ENCODE data around the gene SPTB.

Gene SPTB

GRCh38 chr14:64770751-64771150 lies 109.0 kb downstream of the SPTB start:
- Histone ChIP-seq H3K36me3 (ENCODE audit: control insufficient read depth in 2 of 2, insufficient read depth in 1 of 2, low read length in 2 of 2) (peaks cover 4 to 44% of the 10 kb centered on the region in 2 experiments; a peak in 2 of 3 replicates), H3K27ac (ENCODE audit: extremely low read depth, low read depth, low read length) (no peak overlapping the region), H3K9me3 (ENCODE audit: control insufficient read depth, insufficient read depth, low read depth, low read length) (no peaks in the 10 kb centered on the region), H3K4me1 (ENCODE audit: control insufficient read depth, insufficient read depth, low read length) (no peaks in the 10 kb centered on the region), H3K4me3 (ENCODE audit: low read depth, low read length) (no peak overlapping the region)
- ChIA-PET POLR2A (no interaction called here), CTCF (interaction anchor here (2.0 kb wide), 1 partner anchor 121 kb away, joined by 6 read pairs; no protein-coding TSS in a partner anchor)
- TF ChIP-seq ZNF280D (tag by site-specific recombination; IDR thresholded peaks at IDR 0.05): no peak
- no peak for TF ChIP-seq ZNF175 (tag by site-specific recombination; IDR thresholded peaks at IDR 0.05)
- no peak for TF ChIP-seq TSHZ1 (tag by site-specific recombination; IDR thresholded peaks at IDR 0.05; ENCODE audit: borderline replicate concordance)
- TF ChIP-seq ZBTB20 (tag by site-specific recombination; IDR thresholded peaks at IDR 0.05): no peak
- TF ChIP-seq ZNF624 (tag by site-specific recombination; IDR thresholded peaks at IDR 0.05): no peak
- TF ChIP-seq OSR2 (tag by site-specific recombination; IDR thresholded peaks at IDR 0.05): no peak
- no peak for TF ChIP-seq ZNF211 (tag by site-specific recombination; IDR thresholded peaks at IDR 0.05; ENCODE audit: low read depth)
- no peak for TF ChIP-seq OVOL3 (tag by site-specific recombination; IDR thresholded peaks at IDR 0.05)
- no peak for TF ChIP-seq BCL6B (tag by site-specific recombination; IDR thresholded peaks at IDR 0.05)
- TF ChIP-seq ZNF571 (tag by site-specific recombination; IDR thresholded peaks at IDR 0.05): no peak
- no peak for TF ChIP-seq ZNF140 (tag by site-specific recombination; IDR thresholded peaks at IDR 0.05)
- TF ChIP-seq BCL11B (tag by site-specific recombination; IDR thresholded peaks at IDR 0.05; ENCODE audit: low read depth): no peak
- TF ChIP-seq PATZ1 (tag by site-specific recombination; IDR thresholded peaks at IDR 0.05): no peak

- Histone ChIP-seq H3K9me3 (ENCODE audit: control insufficient read depth, insufficient read depth, low read depth, low read length) (no peaks in the 10 kb centered on the region), H3K36me3 (ENCODE audit: control insufficient read depth in 2 of 2, insufficient read depth in 1 of 2, low read length in 2 of 2) (peaks cover 6 to 44% of the 10 kb centered on the region in 2 experiments; a peak in 2 of 3 replicates), H3K4me1 (ENCODE audit: control insufficient read depth, insufficient read depth, low read length) (0 out of 2 replicates have a peak, but pooled peaks cover 2% of the 10 kb centered on the region), H3K4me3 (ENCODE audit: low read depth, low read length) (no peak overlapping the region), H3K27ac (ENCODE audit: extremely low read depth, low read depth, low read length) (no peak overlapping the region)
- ChIA-PET CTCF (interaction anchor here (1.0 to 2.0 kb wide), 2 partner anchors 122 to 142 kb away, joined by 3 to 6 read pairs; no protein-coding TSS in a partner anchor), POLR2A (no interaction called here)
- no peak for TF ChIP-seq KLF8 (tag by site-specific recombination; IDR thresholded peaks at IDR 0.05)
- TF ChIP-seq TRIM28 (IDR thresholded peaks at IDR 0.05; ENCODE audit: borderline replicate concordance, low read length): no peak
- TF ChIP-seq ZBTB8A (tag by site-specific recombination; IDR thresholded peaks at IDR 0.05): no peak
- no peak for TF ChIP-seq OVOL3 (tag by site-specific recombination; IDR thresholded peaks at IDR 0.05)
- TF ChIP-seq ZNF792 (tag by site-specific recombination; IDR thresholded peaks at IDR 0.05): no peak
- TF ChIP-seq ZNF10 (tag by site-specific recombination; IDR thresholded peaks at IDR 0.05): no peak
- no peak for TF ChIP-seq ZNF155 (tag by site-specific recombination; IDR thresholded peaks at IDR 0.05)
- no peak for TF ChIP-seq ZNF501 (tag by site-specific recombination; IDR thresholded peaks at IDR 0.05)
- TF ChIP-seq ZBTB10 (tag by site-specific recombination; IDR thresholded peaks at IDR 0.05): no peak
Observed at GRCh38 chr14:64769096-64770020, 110.3 kb downstream of the SPTB start.

Measured in HEK293 (cell line).